KOPT-K1 (cell line): ENCODE data around the gene PRODH.
"Not testable (repeated sequence)": the region's sequence is repeated elsewhere in the genome, so short reads cannot be mapped to it uniquely, and the experiment has no call there.

Experiments used
- H3K27ac ChIP-seq: fragments of 200-600 bp; sonication (generic); 2 replicates; pipeline ENCODE4 v1.5.1; 2016; ENCODE audit warnings: antibody characterized with exemption, mild to moderate bottlenecking, low read depth, low read length; ENCODE audit not compliant: poor library complexity, severe bottlenecking
- H3K36me3 ChIP-seq: fragments of 200-600 bp; sonication (generic); 2 replicates; pipeline ENCODE4 v1.5.1; 2017; ENCODE audit warnings: antibody characterized with exemption, mild to moderate bottlenecking, low read length, moderate library complexity; ENCODE audit not compliant: insufficient read depth
- H3K9me3 ChIP-seq: fragments of 200-600 bp; sonication (generic); 2 replicates; pipeline ENCODE4 v1.5.1; 2017; ENCODE audit warnings: antibody characterized with exemption, low read length, mild to moderate bottlenecking; ENCODE audit not compliant: insufficient read depth, poor library complexity, severe bottlenecking

Gene PRODH

GRCh38 chr22:18909556-18909955, 26.5 kb downstream of the PRODH start:
- Histone ChIP-seq H3K9me3 (no peaks in the 10 kb centered on the region), H3K36me3 (no peaks in the 10 kb centered on the region), H3K27ac (no peak overlapping the region)

- Histone ChIP-seq H3K9me3 (no peaks in the 10 kb centered on the region), H3K27ac (no peak overlapping the region), H3K36me3 (no peaks in the 10 kb centered on the region)
Observed at GRCh38 chr22:18906896-18907295, 29.2 kb downstream of the PRODH start.

- H3K36me3 ChIP-seq, H3K27ac ChIP-seq, H3K9me3 ChIP-seq: not testable (repeated sequence)
Observed at GRCh38 chr22:18906410-18906745, 29.7 kb downstream of the PRODH start.

GRCh38 chr22:18905540-18906409, 30.3 kb downstream of the PRODH start, which contains the start of gene DGCR6:
Gene DGCR6 (plus strand): TSS chr22:18906320. CDS start chr22:18906375, 55 bp downstream.
- H3K36me3 ChIP-seq = no peaks in the 10 kb centered on the region
- no peak within 1 kb of the TSS for H3K27ac ChIP-seq
- H3K9me3 ChIP-seq = no peaks in the 10 kb centered on the region

GRCh38 chr22:18896037-18896657, 39.9 kb downstream of the PRODH start:
- not testable (repeated sequence) for H3K9me3 ChIP-seq, H3K36me3 ChIP-seq, H3K27ac ChIP-seq

- not testable (repeated sequence) for H3K36me3 ChIP-seq, H3K27ac ChIP-seq, H3K9me3 ChIP-seq
Observed at GRCh38 chr22:18893775-18894174, 42.3 kb downstream of the PRODH start.

GRCh38 chr22:18890510-18891192, 45.4 kb downstream of the PRODH start:
- not testable (repeated sequence) for H3K27ac ChIP-seq, H3K36me3 ChIP-seq, H3K9me3 ChIP-seq

GRCh38 chr22:18888115-18888514, 48.0 kb downstream of the PRODH start:
- no peaks in the 10 kb centered on the region for H3K9me3 ChIP-seq
- H3K27ac ChIP-seq = no peak overlapping the region
- no peaks in the 10 kb centered on the region for H3K36me3 ChIP-seq

- H3K36me3 ChIP-seq, H3K9me3 ChIP-seq, H3K27ac ChIP-seq: not testable (repeated sequence)
Observed at GRCh38 chr22:18884465-18884864, 51.6 kb downstream of the PRODH start.

GRCh38 chr22:18881260-18881659, 54.8 kb downstream of the PRODH start:
- H3K27ac ChIP-seq, H3K36me3 ChIP-seq, H3K9me3 ChIP-seq: not testable (repeated sequence)
